Neural progenitor cell (in vitro differentiated cells): Measurements from ENCODE around the gene NBAS. TPM values are rescaled to one million over a fixed set of nuclear protein-coding genes. Genes with fewer than 3 reads are reported as not detected.

ENCODE experiments used
- DNase-seq: peaks from one replicate; pipeline ENCODE4 v3.0.0-alpha.2; 2016; ENCODE audit warnings: low spot score
- H2AFZ ChIP-seq: fragments of 200-600 bp; sonication (generic); replicated peaks from 2 replicates; pipeline ENCODE4 v1.6.1; 2016; ENCODE audit warnings: antibody characterized with exemption
- H3F3A ChIP-seq: fragments of 200-600 bp; sonication (generic); 2 replicates; pipeline ENCODE4 v1.6.1; 2016; ENCODE audit warnings: antibody characterized with exemption, low read depth
- H3K27ac ChIP-seq: fragments of 200-600 bp; sonication (generic); 2 replicates; pipeline ENCODE4 v1.5.1; 2016; ENCODE audit warnings: mild to moderate bottlenecking
- H3K27me3 ChIP-seq: fragments of 200-600 bp; sonication (generic); 2 replicates; pipeline ENCODE4 v1.6.1; 2016; ENCODE audit warnings: mild to moderate bottlenecking, moderate library complexity
- H3K36me3 ChIP-seq: fragments of 200-600 bp; sonication (generic); 2 replicates; pipeline ENCODE4 v1.5.1; 2016
- H3K4me1 ChIP-seq: fragments of 200-600 bp; sonication (generic); 2 replicates; pipeline ENCODE4 v1.6.1; 2016; ENCODE audit warnings: mixed run types
- H3K4me2 ChIP-seq: fragments of 200-600 bp; sonication (generic); 2 replicates; pipeline ENCODE4 v1.6.1; 2016
- H3K4me3 ChIP-seq: fragments of 200-600 bp; sonication (generic); 2 replicates; pipeline ENCODE4 v1.5.1; 2016
- H3K79me2 ChIP-seq: fragments of 200-600 bp; sonication (generic); 2 replicates; pipeline ENCODE4 v1.6.1; 2016; ENCODE audit warnings: low read depth
- H3K9ac ChIP-seq: fragments of 200-600 bp; sonication (generic); 2 replicates; pipeline ENCODE4 v1.6.1; 2016
- H3K9me3 ChIP-seq: fragments of 200-600 bp; sonication (generic); 2 replicates; pipeline ENCODE4 v1.5.1; 2016; ENCODE audit warnings: low read depth
- H4K20me1 ChIP-seq: fragments of 200-600 bp; sonication (generic); 2 replicates; pipeline ENCODE4 v1.6.1; 2016; ENCODE audit warnings: low read depth
- H3K27ac Mint-ChIP-seq: 3 replicates; pipeline ENCODE4 v1.8.0; 2021; ENCODE audit warnings: mixed read lengths
- H3K27me3 Mint-ChIP-seq: 2 replicates; pipeline ENCODE4 v1.8.0; 2022; ENCODE audit warnings: low read depth, mild to moderate bottlenecking, inconsistent platforms, moderate library complexity, mixed read lengths; ENCODE audit not compliant: insufficient read depth
- H3K36me3 Mint-ChIP-seq: 3 replicates; pipeline ENCODE4 v1.8.0; 2021; ENCODE audit warnings: mixed read lengths
- H3K4me1 Mint-ChIP-seq: 3 replicates; pipeline ENCODE4 v1.8.0; 2021; ENCODE audit warnings: mixed read lengths
- H3K4me3 Mint-ChIP-seq: 3 replicates; pipeline ENCODE4 v1.8.0; 2021; ENCODE audit warnings: mild to moderate bottlenecking, moderate library complexity, mixed read lengths
- H3K9me3 Mint-ChIP-seq: 3 replicates; pipeline ENCODE4 v1.8.0; 2020; ENCODE audit warnings: mixed read lengths
- CTCF ChIP-seq: fragments of 200-600 bp; sonication (generic); IDR thresholded peaks from 2 replicates; pipeline ENCODE4 v1.5.1; 2017; ENCODE audit warnings: antibody characterized with exemption, mild to moderate bottlenecking
- EZH2 ChIP-seq: fragments of 200-600 bp; sonication (generic); IDR thresholded peaks from 2 replicates; pipeline ENCODE4 v1.6.1; 2017; ENCODE audit warnings: antibody characterized with exemption, mild to moderate bottlenecking, moderate library complexity
- EZH2phosphoT487 ChIP-seq: fragments of 200-600 bp; sonication (generic); IDR thresholded peaks from 2 replicates; pipeline ENCODE4 v1.6.1; 2017; ENCODE audit warnings: antibody characterized with exemption
- total RNA-seq: library from RNA; depleted of rRNA; stranded (reverse); fragments of >200 nt; gene quantifications from 2 replicates; pipeline ENCODE4 v1.2.3, GENCODE V29; 2015; ENCODE audit warnings: low replicate concordance

NBAS gene
- total RNA-seq, 1 donor from 2014 or later, result 58.0 TPM

GRCh38 chr2:15579641-15580040 lies 18.5 kb upstream of the NBAS start:
- no peaks in the 10 kb centered on the region for H3K9me3 ChIP-seq
- no peak for TF ChIP-seq CTCF
- no peak for TF ChIP-seq EZH2phosphoT487
- TF ChIP-seq EZH2, result no peak
- no peak overlapping the region for H3K9ac ChIP-seq
- no peak overlapping the region for H3K4me2 ChIP-seq
- no peaks in the 10 kb centered on the region for H3K4me1 ChIP-seq
- Mint-ChIP-seq H3K27ac (no peak overlapping the region), H3K36me3 (no peaks in the 10 kb centered on the region), H3K4me1 (no peaks in the 10 kb centered on the region), H3K4me3 (no peak overlapping the region), H3K27me3 (no peaks in the 10 kb centered on the region), H3K9me3 (no peaks in the 10 kb centered on the region)
- no peak overlapping the region for H3K4me3 ChIP-seq
- no peaks in the 10 kb centered on the region for H3F3A ChIP-seq
- no peaks in the 10 kb centered on the region for H4K20me1 ChIP-seq
- H2AFZ ChIP-seq, result no peak overlapping the region
- no peaks in the 10 kb centered on the region for H3K27me3 ChIP-seq
- DNase-seq, result no peak
- no peaks in the 10 kb centered on the region for H3K36me3 ChIP-seq
- no peaks in the 10 kb centered on the region for H3K79me2 ChIP-seq
- H3K27ac ChIP-seq, result no peak overlapping the region

GRCh38 chr2:15577071-15577735 lies 16.1 kb upstream of the NBAS start:
- Histone ChIP-seq H3K4me3 (no peak overlapping the region), H3K36me3 (no peaks in the 10 kb centered on the region), H3K4me1 (no peaks in the 10 kb centered on the region), H3K9ac (no peak overlapping the region), H3K27me3 (no peaks in the 10 kb centered on the region), H3K79me2 (no peaks in the 10 kb centered on the region), H3K27ac (no peak overlapping the region), H4K20me1 (no peaks in the 10 kb centered on the region), H3K4me2 (no peak overlapping the region), H2AFZ (peak overlapping the region; percentile 80), H3F3A (no peaks in the 10 kb centered on the region), H3K9me3 (no peaks in the 10 kb centered on the region)
- Mint-ChIP-seq H3K27ac (no peak overlapping the region), H3K27me3 (peaks cover 2% of the 10 kb centered on the region), H3K9me3 (no peaks in the 10 kb centered on the region), H3K4me1 (no peaks in the 10 kb centered on the region), H3K36me3 (no peaks in the 10 kb centered on the region), H3K4me3 (no peak overlapping the region)
- TF ChIP-seq EZH2 (no peak), CTCF (peak; percentile 91)
- DNase-seq, result peak; percentile 91

- H3K4me3 Mint-ChIP-seq, result no peak overlapping the region
- Histone ChIP-seq H3K79me2 (no peaks in the 10 kb centered on the region), H3K9me3 (no peaks in the 10 kb centered on the region), H3K27me3 (no peaks in the 10 kb centered on the region), H3F3A (no peaks in the 10 kb centered on the region), H2AFZ (peak overlapping the region; percentile 10), H3K9ac (no peak overlapping the region), H3K4me2 (no peak overlapping the region), H3K36me3 (no peaks in the 10 kb centered on the region), H4K20me1 (no peaks in the 10 kb centered on the region), H3K4me3 (no peak overlapping the region), H3K27ac (no peak overlapping the region), H3K4me1 (peaks cover 13% of the 10 kb centered on the region)
- H3K36me3 Mint-ChIP-seq, result no peaks in the 10 kb centered on the region
- peaks cover 13% of the 10 kb centered on the region for H3K4me1 Mint-ChIP-seq
- no peak for DNase-seq
- no peak for TF ChIP-seq EZH2
- no peak for TF ChIP-seq CTCF
- no peak for TF ChIP-seq EZH2phosphoT487
- H3K9me3 Mint-ChIP-seq, result no peaks in the 10 kb centered on the region
- no peak overlapping the region for H3K27ac Mint-ChIP-seq
- peaks cover 2% of the 10 kb centered on the region for H3K27me3 Mint-ChIP-seq
Observed at GRCh38 chr2:15571729-15572128, 10.6 kb upstream of the NBAS start.
